NB4 (cell line): Measurements from ENCODE around the gene NGF.

Source experiments
- MAX ChIP-seq: IDR thresholded peaks from 2 replicates; pipeline ENCODE4 v1.6.1; 2011; ENCODE audit warnings: low read depth, low read length
- POLR2A ChIP-seq: IDR thresholded peaks from 2 replicates; pipeline ENCODE4 v1.6.1; 2011; ENCODE audit warnings: mild to moderate bottlenecking; ENCODE audit not compliant: insufficient read length; ENCODE audit errors: extremely low read depth
- TF ChIP-seq, protein P1 (sequence below): IDR thresholded peaks from one replicate; pipeline ENCODE4 v1.5.1; 2012; ENCODE audit warnings: low read depth, low read length

- TF ChIP-seq, protein P1, sequence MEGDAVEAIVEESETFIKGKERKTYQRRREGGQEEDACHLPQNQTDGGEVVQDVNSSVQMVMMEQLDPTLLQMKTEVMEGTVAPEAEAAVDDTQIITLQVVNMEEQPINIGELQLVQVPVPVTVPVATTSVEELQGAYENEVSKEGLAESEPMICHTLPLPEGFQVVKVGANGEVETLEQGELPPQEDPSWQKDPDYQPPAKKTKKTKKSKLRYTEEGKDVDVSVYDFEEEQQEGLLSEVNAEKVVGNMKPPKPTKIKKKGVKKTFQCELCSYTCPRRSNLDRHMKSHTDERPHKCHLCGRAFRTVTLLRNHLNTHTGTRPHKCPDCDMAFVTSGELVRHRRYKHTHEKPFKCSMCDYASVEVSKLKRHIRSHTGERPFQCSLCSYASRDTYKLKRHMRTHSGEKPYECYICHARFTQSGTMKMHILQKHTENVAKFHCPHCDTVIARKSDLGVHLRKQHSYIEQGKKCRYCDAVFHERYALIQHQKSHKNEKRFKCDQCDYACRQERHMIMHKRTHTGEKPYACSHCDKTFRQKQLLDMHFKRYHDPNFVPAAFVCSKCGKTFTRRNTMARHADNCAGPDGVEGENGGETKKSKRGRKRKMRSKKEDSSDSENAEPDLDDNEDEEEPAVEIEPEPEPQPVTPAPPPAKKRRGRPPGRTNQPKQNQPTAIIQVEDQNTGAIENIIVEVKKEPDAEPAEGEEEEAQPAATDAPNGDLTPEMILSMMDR: no peak
- no peak for TF ChIP-seq POLR2A
- TF ChIP-seq MAX: no peak
Measured at GRCh38 chr1:115265099-115265498, 73.0 kb downstream of the NGF start.
